ENCODE data around the gene CCNB2. TPM values are rescaled to one million over a fixed set of nuclear protein-coding genes. Genes with fewer than 3 reads are reported as not detected.

CCNB2 gene
- total and polyA plus RNA-seq, 10 of the 15 experiments (the other 5 are each of a cell fraction or from before 2014, with no cell fraction given), result 74.1 to 211 (median 103) TPM

DNA sequence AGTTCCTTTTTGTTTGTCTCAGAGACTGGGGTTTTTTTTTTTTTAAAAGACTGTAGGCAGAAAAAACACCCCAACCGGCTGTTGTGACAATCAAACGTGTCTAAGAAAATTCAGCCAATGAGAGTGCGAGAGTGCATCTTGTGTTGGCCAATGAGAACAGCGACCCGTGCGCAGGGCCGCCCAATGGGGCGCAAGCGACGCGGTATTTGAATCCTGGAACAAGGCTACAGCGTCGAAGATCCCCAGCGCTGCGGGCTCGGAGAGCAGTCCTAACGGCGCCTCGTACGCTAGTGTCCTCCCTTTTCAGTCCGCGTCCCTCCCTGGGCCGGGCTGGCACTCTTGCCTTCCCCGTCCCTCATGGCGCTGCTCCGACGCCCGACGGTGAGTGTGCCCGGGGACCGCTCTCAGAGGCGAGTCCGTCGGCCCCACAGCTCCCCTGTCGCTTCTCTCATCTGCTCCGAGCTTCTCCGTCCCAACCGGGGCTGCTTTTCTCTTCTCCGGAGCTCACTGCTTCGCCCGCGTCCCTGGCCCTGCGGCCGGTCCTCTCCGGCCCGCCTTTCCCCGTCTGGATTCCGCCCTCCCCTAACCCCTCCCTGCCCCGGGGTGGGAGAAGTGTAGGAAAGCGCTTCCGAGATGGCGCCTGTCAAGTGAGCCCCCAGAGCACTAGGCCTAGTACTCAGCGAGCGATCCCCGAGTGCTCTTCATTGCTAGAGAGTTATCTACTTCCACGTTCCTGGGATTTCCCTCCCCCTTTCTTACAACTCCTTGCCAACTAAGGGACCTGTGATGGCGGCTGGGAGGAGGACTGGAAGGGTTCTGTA, at the start of gene CCNB2 (continued):
- TF ChIP-seq STAT1 (conservative IDR thresholded peaks at IDR 0.05), result peak; percentile 62; the same call in 1 of the 2 replicates
- TF ChIP-seq NFYA (IDR thresholded peaks at IDR 0.05; ENCODE audit: borderline replicate concordance, low read depth, low read length), result peak; percentile 64
- peak; percentile 58; the same call in 1 of the 2 replicates for TF ChIP-seq RAD51 (IDR thresholded peaks at IDR 0.05)
- TF ChIP-seq SIN3A (IDR thresholded peaks at IDR 0.05; ENCODE audit: low read depth, low read length), result peak; percentile 100
- TF ChIP-seq TBL1XR1 (IDR thresholded peaks at IDR 0.05; ENCODE audit: low read depth, low read length), result no peak
- peak; percentile 98 for TF ChIP-seq POLR2A (IDR thresholded peaks at IDR 0.05; ENCODE audit: low read depth, low read length)
- TF ChIP-seq, protein P1, sequence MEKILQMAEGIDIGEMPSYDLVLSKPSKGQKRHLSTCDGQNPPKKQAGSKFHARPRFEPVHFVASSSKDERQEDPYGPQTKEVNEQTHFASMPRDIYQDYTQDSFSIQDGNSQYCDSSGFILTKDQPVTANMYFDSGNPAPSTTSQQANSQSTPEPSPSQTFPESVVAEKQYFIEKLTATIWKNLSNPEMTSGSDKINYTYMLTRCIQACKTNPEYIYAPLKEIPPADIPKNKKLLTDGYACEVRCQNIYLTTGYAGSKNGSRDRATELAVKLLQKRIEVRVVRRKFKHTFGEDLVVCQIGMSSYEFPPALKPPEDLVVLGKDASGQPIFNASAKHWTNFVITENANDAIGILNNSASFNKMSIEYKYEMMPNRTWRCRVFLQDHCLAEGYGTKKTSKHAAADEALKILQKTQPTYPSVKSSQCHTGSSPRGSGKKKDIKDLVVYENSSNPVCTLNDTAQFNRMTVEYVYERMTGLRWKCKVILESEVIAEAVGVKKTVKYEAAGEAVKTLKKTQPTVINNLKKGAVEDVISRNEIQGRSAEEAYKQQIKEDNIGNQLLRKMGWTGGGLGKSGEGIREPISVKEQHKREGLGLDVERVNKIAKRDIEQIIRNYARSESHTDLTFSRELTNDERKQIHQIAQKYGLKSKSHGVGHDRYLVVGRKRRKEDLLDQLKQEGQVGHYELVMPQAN (conservative IDR thresholded peaks at IDR 0.05), result peak; percentile 100
- TF ChIP-seq CBFB (IDR thresholded peaks at IDR 0.05; ENCODE audit: low read depth), result peak; percentile 45; the same call in 1 of the 2 replicates
- TF ChIP-seq CEBPB (IDR thresholded peaks at IDR 0.05; ENCODE audit: borderline replicate concordance in 1 of 2, low read depth in 2 of 2, low read length in 2 of 2), result no peak
- TF ChIP-seq, protein P2, sequence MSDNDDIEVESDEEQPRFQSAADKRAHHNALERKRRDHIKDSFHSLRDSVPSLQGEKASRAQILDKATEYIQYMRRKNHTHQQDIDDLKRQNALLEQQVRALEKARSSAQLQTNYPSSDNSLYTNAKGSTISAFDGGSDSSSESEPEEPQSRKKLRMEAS (IDR thresholded peaks at IDR 0.05; ENCODE audit: low read depth, low read length), result peak; percentile 66
- TF ChIP-seq POLR2AphosphoS5 (IDR thresholded peaks at IDR 0.05; ENCODE audit: low read length), result peak; percentile 94
- TF ChIP-seq DPF2 (IDR thresholded peaks at IDR 0.05), result no peak
- no peak for TF ChIP-seq TCF7 (IDR thresholded peaks at IDR 0.05; ENCODE audit: borderline replicate concordance)
- no peak for TF ChIP-seq SUZ12 (IDR thresholded peaks at IDR 0.05; ENCODE audit: unreplicated experiment)
- 0 out of 2 replicates have a peak, but pooled peaks have one; percentile 31 for TF ChIP-seq MTA3 (IDR thresholded peaks at IDR 0.05; ENCODE audit: borderline replicate concordance, low read length)
- TF ChIP-seq SREBF1 (IDR thresholded peaks at IDR 0.05; ENCODE audit: low read length), result no peak
- TF ChIP-seq FOXM1 (IDR thresholded peaks at IDR 0.05; ENCODE audit: low read depth, low read length), result peak; percentile 89
- TF ChIP-seq, protein P3, sequence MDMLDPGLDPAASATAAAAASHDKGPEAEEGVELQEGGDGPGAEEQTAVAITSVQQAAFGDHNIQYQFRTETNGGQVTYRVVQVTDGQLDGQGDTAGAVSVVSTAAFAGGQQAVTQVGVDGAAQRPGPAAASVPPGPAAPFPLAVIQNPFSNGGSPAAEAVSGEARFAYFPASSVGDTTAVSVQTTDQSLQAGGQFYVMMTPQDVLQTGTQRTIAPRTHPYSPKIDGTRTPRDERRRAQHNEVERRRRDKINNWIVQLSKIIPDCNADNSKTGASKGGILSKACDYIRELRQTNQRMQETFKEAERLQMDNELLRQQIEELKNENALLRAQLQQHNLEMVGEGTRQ (IDR thresholded peaks at IDR 0.05; ENCODE audit: borderline replicate concordance, low read depth, low read length), result peak; percentile 49; the same call in 1 of the 2 replicates
- peak; percentile 67 for TF ChIP-seq FOS (IDR thresholded peaks at IDR 0.05; ENCODE audit: borderline replicate concordance, extremely low read depth, insufficient read length)
- TF ChIP-seq POU2F2 (IDR thresholded peaks at IDR 0.05; ENCODE audit: borderline replicate concordance, low read depth, low read length), result peak; percentile 45; the same call in 2 of the 3 replicates
- TF ChIP-seq BACH1 (IDR thresholded peaks at IDR 0.05; ENCODE audit: borderline replicate concordance), result 0 out of 2 replicates have a peak, but pooled peaks have one; percentile 58
- no peak for TF ChIP-seq TARDBP (IDR thresholded peaks at IDR 0.05; ENCODE audit: borderline replicate concordance)
- TF ChIP-seq BCL11A (IDR thresholded peaks at IDR 0.05; ENCODE audit: low read depth, low read length), result no peak
- peak; percentile 95 for TF ChIP-seq ZNF384 (IDR thresholded peaks at IDR 0.05; ENCODE audit: borderline replicate concordance, low read depth, low read length)
- TF ChIP-seq, protein P4, sequence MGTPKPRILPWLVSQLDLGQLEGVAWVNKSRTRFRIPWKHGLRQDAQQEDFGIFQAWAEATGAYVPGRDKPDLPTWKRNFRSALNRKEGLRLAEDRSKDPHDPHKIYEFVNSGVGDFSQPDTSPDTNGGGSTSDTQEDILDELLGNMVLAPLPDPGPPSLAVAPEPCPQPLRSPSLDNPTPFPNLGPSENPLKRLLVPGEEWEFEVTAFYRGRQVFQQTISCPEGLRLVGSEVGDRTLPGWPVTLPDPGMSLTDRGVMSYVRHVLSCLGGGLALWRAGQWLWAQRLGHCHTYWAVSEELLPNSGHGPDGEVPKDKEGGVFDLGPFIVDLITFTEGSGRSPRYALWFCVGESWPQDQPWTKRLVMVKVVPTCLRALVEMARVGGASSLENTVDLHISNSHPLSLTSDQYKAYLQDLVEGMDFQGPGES (IDR thresholded peaks at IDR 0.05), result 0 out of 2 replicates have a peak, but pooled peaks have one; percentile 64
- TF ChIP-seq, protein P5, sequence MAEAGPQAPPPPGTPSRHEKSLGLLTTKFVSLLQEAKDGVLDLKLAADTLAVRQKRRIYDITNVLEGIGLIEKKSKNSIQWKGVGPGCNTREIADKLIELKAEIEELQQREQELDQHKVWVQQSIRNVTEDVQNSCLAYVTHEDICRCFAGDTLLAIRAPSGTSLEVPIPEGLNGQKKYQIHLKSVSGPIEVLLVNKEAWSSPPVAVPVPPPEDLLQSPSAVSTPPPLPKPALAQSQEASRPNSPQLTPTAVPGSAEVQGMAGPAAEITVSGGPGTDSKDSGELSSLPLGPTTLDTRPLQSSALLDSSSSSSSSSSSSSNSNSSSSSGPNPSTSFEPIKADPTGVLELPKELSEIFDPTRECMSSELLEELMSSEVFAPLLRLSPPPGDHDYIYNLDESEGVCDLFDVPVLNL (IDR thresholded peaks at IDR 0.05; ENCODE audit: low read depth, low read length), result peak; percentile 94

Measured in GM12878 (cell line).